DOHH2 (cell line): ENCODE data around the gene RUNX1.

ENCODE experiments used
- H3F3A ChIP-seq: fragments of 200-600 bp; sonication (generic), shearing (Covaris generic); 2 replicates; pipeline ENCODE4 v1.6.0; 2016; ENCODE audit warnings: antibody characterized with exemption, mild to moderate bottlenecking; ENCODE audit not compliant: control insufficient read depth, insufficient read depth
- H3K27ac ChIP-seq: fragments of 200-600 bp; sonication (generic); 2 replicates; pipeline ENCODE4 v1.5.1; 2014; ENCODE audit warnings: low read depth, mild to moderate bottlenecking, low read length, moderate library complexity
- H3K27me3 ChIP-seq: fragments of 200-600 bp; sonication (generic); 2 replicates; pipeline ENCODE4 v1.6.1; 2014; ENCODE audit warnings: mild to moderate bottlenecking, low read length, mixed read lengths; ENCODE audit not compliant: control insufficient read depth
- H3K36me3 ChIP-seq: fragments of 200-600 bp; sonication (generic); 2 replicates; pipeline ENCODE4 v1.6.1; 2014; ENCODE audit warnings: mild to moderate bottlenecking, low read length, moderate library complexity, mixed read lengths; ENCODE audit not compliant: control insufficient read depth
- H3K4me1 ChIP-seq: fragments of 200-600 bp; sonication (generic); 2 replicates; pipeline ENCODE4 v1.6.1; 2014; ENCODE audit warnings: mild to moderate bottlenecking, low read length, mixed read lengths; ENCODE audit not compliant: control insufficient read depth
- H3K4me2 ChIP-seq: fragments of 200-600 bp; sonication (generic); 2 replicates; pipeline ENCODE4 v1.6.0; 2014; ENCODE audit warnings: mild to moderate bottlenecking, low read length, moderate library complexity
- H3K4me3 ChIP-seq: fragments of 200-600 bp; sonication (generic); 2 replicates; pipeline ENCODE4 v1.5.1; 2014; ENCODE audit warnings: mild to moderate bottlenecking, low read length, mixed read lengths
- H3K79me2 ChIP-seq: fragments of 200-600 bp; sonication (generic); 2 replicates; pipeline ENCODE4 v1.6.1; 2014; ENCODE audit warnings: mild to moderate bottlenecking, low read length, mixed read lengths; ENCODE audit not compliant: control insufficient read depth
- H3K9me2 ChIP-seq: fragments of 200-600 bp; sonication (generic); replicated peaks from 2 replicates; pipeline ENCODE4 v1.6.1; 2014; ENCODE audit warnings: mild to moderate bottlenecking, low read length, mixed read lengths; ENCODE audit not compliant: control insufficient read depth
- H3K9me3 ChIP-seq: fragments of 200-600 bp; sonication (generic); 2 replicates; pipeline ENCODE4 v1.6.1; 2014; ENCODE audit warnings: antibody characterized with exemption, low read length, mixed read lengths; ENCODE audit not compliant: control insufficient read depth, insufficient read depth
- H4K20me1 ChIP-seq: fragments of 200-600 bp; sonication (generic); 2 replicates; pipeline ENCODE4 v1.6.0; 2014; ENCODE audit warnings: low read depth, mild to moderate bottlenecking, antibody characterized with exemption, low read length, moderate library complexity; ENCODE audit not compliant: control insufficient read depth, insufficient read depth
- CTCF ChIP-seq: fragments of 200-600 bp; sonication (generic); IDR thresholded peaks from one replicate; pipeline ENCODE4 v1.5.1; 2014; ENCODE audit warnings: antibody characterized with exemption, mild to moderate bottlenecking, low read depth, low read length; ENCODE audit not compliant: poor library complexity, severe bottlenecking
- EZH2phosphoT487 ChIP-seq: fragments of 200-600 bp; sonication (generic); IDR thresholded peaks from 2 replicates; pipeline ENCODE4 v1.6.1; 2017; ENCODE audit warnings: borderline replicate concordance, mild to moderate bottlenecking, antibody characterized with exemption, low read length, moderate library complexity, mixed read lengths

RUNX1 gene

GRCh38 chr21:34838956-34839820, 209.9 kb downstream of the RUNX1 start:
- H3K4me2 ChIP-seq, result no peak overlapping the region
- no peaks in the 10 kb centered on the region for H3K79me2 ChIP-seq
- no peaks in the 10 kb centered on the region for H4K20me1 ChIP-seq
- no peaks in the 10 kb centered on the region for H3K9me3 ChIP-seq
- H3F3A ChIP-seq, result no peaks in the 10 kb centered on the region
- no peaks in the 10 kb centered on the region for H3K9me2 ChIP-seq
- no peak overlapping the region for H3K27ac ChIP-seq
- H3K36me3 ChIP-seq, result peaks cover 80% of the 10 kb centered on the region
- H3K27me3 ChIP-seq, result no peaks in the 10 kb centered on the region
- no peak overlapping the region for H3K4me3 ChIP-seq
- no peaks in the 10 kb centered on the region for H3K4me1 ChIP-seq
- no peak for TF ChIP-seq CTCF
- TF ChIP-seq EZH2phosphoT487, result no peak

- Histone ChIP-seq H3K4me2 (no peak overlapping the region), H3K4me3 (no peak overlapping the region), H3K9me2 (no peaks in the 10 kb centered on the region), H3F3A (no peaks in the 10 kb centered on the region), H3K36me3 (peaks cover 89% of the 10 kb centered on the region), H3K27me3 (no peaks in the 10 kb centered on the region), H3K9me3 (no peaks in the 10 kb centered on the region), H3K79me2 (no peaks in the 10 kb centered on the region), H4K20me1 (no peaks in the 10 kb centered on the region), H3K4me1 (no peaks in the 10 kb centered on the region), H3K27ac (no peak overlapping the region)
- TF ChIP-seq CTCF (no peak), EZH2phosphoT487 (no peak)
These were observed 212.1 kb downstream of the RUNX1 start for GRCh38 chr21:34836933-34837505.

GRCh38 chr21:34836103-34836932, 212.8 kb downstream of the RUNX1 start:
- Histone ChIP-seq H3K4me1 (no peaks in the 10 kb centered on the region), H3K4me2 (no peak overlapping the region), H3K27ac (no peak overlapping the region), H3K79me2 (no peaks in the 10 kb centered on the region), H3K27me3 (no peaks in the 10 kb centered on the region), H3K9me3 (no peaks in the 10 kb centered on the region), H3F3A (no peaks in the 10 kb centered on the region), H3K4me3 (no peak overlapping the region), H3K9me2 (no peaks in the 10 kb centered on the region), H3K36me3 (peaks cover 87% of the 10 kb centered on the region), H4K20me1 (no peaks in the 10 kb centered on the region)
- TF ChIP-seq EZH2phosphoT487 (no peak), CTCF (no peak)
